ENCODE measurements around the gene ZNF35.

The ZNF35 gene

GRCh38 chr3:44687898-44688297, 39.4 kb downstream of the ZNF35 start:
- FAIRE-seq, result no peak

Measured in TTC549 (cell line).